B cell (primary cell): ENCODE data around the gene MYRFL.

Experiments used
- CTCF ChIP-seq: fragments of 200-600 bp; IDR thresholded peaks from one replicate; pipeline ENCODE4 v1.8.0; 2022; ENCODE audit warnings: antibody characterized with exemption, mild to moderate bottlenecking
- EZH2 ChIP-seq: IDR thresholded peaks from 2 replicates; pipeline ENCODE4 v1.6.1; 2012; ENCODE audit warnings: borderline replicate concordance, low read depth, mild to moderate bottlenecking, moderate library complexity, low read length; ENCODE audit not compliant: insufficient read depth, poor library complexity, severe bottlenecking

- TF ChIP-seq EZH2 (no peak), CTCF (no peak)
Measured at GRCh38 chr12:69874606-69875005, 49.6 kb downstream of the MYRFL start.
